Testis (tissue), 2 donors: ENCODE data around the gene TASP1.

Experiments
- CTCF ChIP-seq, 3 experiments: fragments of 450-650 bp in 2 of 3; fragments of 200-600 bp in 1 of 3; sonication (generic) in 1 of 3; IDR thresholded peaks; one replicate each; pipeline ENCODE4 v1.5.1; 2016 to 2019; ENCODE audit warnings: antibody characterized with exemption in 3 of 3, mild to moderate bottlenecking in 2 of 3, moderate library complexity in 1 of 3
- POLR2A ChIP-seq: fragments of 450-650 bp; IDR thresholded peaks from one replicate; pipeline ENCODE4 v1.6.1; 2017; ENCODE audit warnings: antibody characterized with exemption, mild to moderate bottlenecking, moderate library complexity

GRCh38 chr20:13507646-13508045 lies 131.1 kb downstream of the TASP1 start:
- TF ChIP-seq CTCF (IDR thresholded peaks at IDR 0.05) (no peak), POLR2A (no peak)
